ENCODE data around the gene ARL4D. TPM values are rescaled to one million over a fixed set of nuclear protein-coding genes. Genes with fewer than 3 reads are reported as not detected.

ARL4D gene
- total and polyA plus RNA-seq, 2 of the 8 experiments (the other 6 are each of a cell fraction or from before 2014, with no cell fraction given) = 8.4 to 9.2 TPM

GRCh38 chr17:43411369-43411677 lies 12.5 kb downstream of the ARL4D start:
- no peaks in the 10 kb centered on the region for H3K27me3 ChIP-seq (replicated peaks in 1 of 4; ENCODE audit: control insufficient read depth in 3 of 4, extremely low read depth in 1 of 4, insufficient read depth in 3 of 4, low read length in 3 of 4)
- no peak overlapping the region for H2AK5ac ChIP-seq (ENCODE audit: low read depth, low read length)
- H3K56ac ChIP-seq (replicated peaks; ENCODE audit: insufficient read length, low read depth, low read length) = no peak overlapping the region
- no peak overlapping the region for H3K14ac ChIP-seq (ENCODE audit: insufficient read length)
- H3K4me2 ChIP-seq (ENCODE audit: insufficient read depth in 1 of 2, low read depth in 2 of 2, low read length in 2 of 2) = no peak overlapping the region
- peaks cover 2% of the 10 kb centered on the region; the same call in 1 of the 2 replicates for H3K23me2 ChIP-seq (ENCODE audit: low read depth, low read length)
- H2BK15ac ChIP-seq (ENCODE audit: low read length) = no peak overlapping the region
- CTCF ChIA-PET (ENCODE audit: partially characterized antibody) = interaction anchor here (1.4 to 1.7 kb wide), 5 partner anchors 10 to 73 kb away, joined by 3 to 9 read pairs (median 4); partner anchors contain the start of genes ARL4D and DHX8
- H2AFZ ChIP-seq (ENCODE audit: low read length) = no peak overlapping the region
- H3K4me3 ChIP-seq (ENCODE audit: extremely low read depth in 1 of 4, insufficient read depth in 2 of 4, low read depth in 3 of 4, low read length in 4 of 4) = no peak overlapping the region
- H3K23ac ChIP-seq (ENCODE audit: insufficient read length) = no peak overlapping the region
- POLR2A ChIA-PET (ENCODE audit: partially characterized antibody) = interaction anchor here (5.1 kb wide), 1 partner anchor 11 kb away, joined by 37 read pairs; the partner anchor contains the start of gene ARL4D
- no peak overlapping the region for H2BK12ac ChIP-seq (ENCODE audit: low read depth, low read length)
- H3K4ac ChIP-seq (replicated peaks; ENCODE audit: insufficient read length, low read depth, low read length) = no peak overlapping the region
- H2BK5ac ChIP-seq (ENCODE audit: low read depth, low read length) = no peak overlapping the region
- no peaks in the 10 kb centered on the region for H3K79me2 ChIP-seq (ENCODE audit: control insufficient read depth in 1 of 2, insufficient read depth in 2 of 2, low read length in 2 of 2)
- no peak for FAIRE-seq
- H3K18ac ChIP-seq (ENCODE audit: extremely low read depth, low read length) = no peak overlapping the region
- no peak overlapping the region for H3K9ac ChIP-seq (replicated peaks in 1 of 4; ENCODE audit: extremely low read depth in 1 of 4, low read depth in 3 of 4, low read length in 3 of 4)
- H3K79me1 ChIP-seq (ENCODE audit: low read depth, low read length) = no peaks in the 10 kb centered on the region
- no peak overlapping the region for H2BK20ac ChIP-seq (ENCODE audit: low read length)
- H2BK120ac ChIP-seq (replicated peaks; ENCODE audit: low read depth, low read length) = no peak overlapping the region
- H3K9me3 ChIP-seq (ENCODE audit: insufficient read depth in 2 of 2, low read depth in 1 of 2, low read length in 1 of 2) = no peaks in the 10 kb centered on the region
- TF ChIP-seq FOSL1 (IDR thresholded peaks at IDR 0.05; ENCODE audit: insufficient read depth, low read depth, low read length) (no peak), SP4 (IDR thresholded peaks at IDR 0.05; ENCODE audit: low read length) (no peak), POLR2AphosphoS5 (IDR thresholded peaks at IDR 0.05; ENCODE audit: low read depth, low read length) (no peak), GTF2F1 (IDR thresholded peaks at IDR 0.05; ENCODE audit: borderline replicate concordance, low read depth, low read length) (no peak)
- H4K8ac ChIP-seq (ENCODE audit: extremely low read depth, insufficient read depth, low read length) = no peak overlapping the region
- H3K36me3 ChIP-seq (ENCODE audit: control insufficient read depth in 2 of 4, insufficient read depth in 4 of 4, low read length in 3 of 4) = no peaks in the 10 kb centered on the region
- H4K5ac ChIP-seq (ENCODE audit: insufficient read length, low read depth, low read length) = no peak overlapping the region
- no peak overlapping the region for H3K27ac ChIP-seq (ENCODE audit: low read depth, low read length)
- H4K20me1 ChIP-seq (replicated peaks in 1 of 2; ENCODE audit: control insufficient read depth in 1 of 2, insufficient read depth in 2 of 2, low read length in 2 of 2) = no peaks in the 10 kb centered on the region
- no peak for DNase-seq (ENCODE audit: low read depth in 1 of 2, low spot score in 2 of 2)
- peaks cover 0 to 6% (median 2%) of the 10 kb centered on the region in 4 experiments; a peak in 3 of 7 replicates for H3K4me1 ChIP-seq (replicated peaks in 1 of 4; ENCODE audit: control insufficient read depth in 3 of 4, insufficient read depth in 4 of 4, low read length in 3 of 4)
- H4K91ac ChIP-seq (replicated peaks; ENCODE audit: insufficient read length, low read length) = no peak overlapping the region
